ENCODE measurements around the gene MGA.

DNA sequence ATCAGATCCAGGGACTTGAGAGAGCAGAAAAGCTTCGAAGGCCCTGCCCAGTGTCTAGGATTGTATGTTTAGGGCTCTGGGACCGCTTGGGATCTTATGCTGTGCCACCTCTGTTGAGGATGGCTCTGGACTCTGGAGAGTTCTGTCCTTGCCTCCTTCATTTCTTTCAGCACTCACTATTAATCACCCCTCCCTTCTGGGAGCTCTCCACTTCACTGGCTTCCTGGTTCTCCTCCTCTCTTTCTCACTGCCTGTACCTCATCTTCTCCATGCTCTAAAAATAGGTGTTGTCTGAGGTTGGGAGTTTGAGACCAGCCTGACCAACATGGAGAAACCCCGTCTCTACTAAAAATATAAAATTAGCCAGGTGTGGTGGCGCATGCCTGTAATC, 131.3 kb downstream of the MGA start:
- TF ChIP-seq, protein P1, sequence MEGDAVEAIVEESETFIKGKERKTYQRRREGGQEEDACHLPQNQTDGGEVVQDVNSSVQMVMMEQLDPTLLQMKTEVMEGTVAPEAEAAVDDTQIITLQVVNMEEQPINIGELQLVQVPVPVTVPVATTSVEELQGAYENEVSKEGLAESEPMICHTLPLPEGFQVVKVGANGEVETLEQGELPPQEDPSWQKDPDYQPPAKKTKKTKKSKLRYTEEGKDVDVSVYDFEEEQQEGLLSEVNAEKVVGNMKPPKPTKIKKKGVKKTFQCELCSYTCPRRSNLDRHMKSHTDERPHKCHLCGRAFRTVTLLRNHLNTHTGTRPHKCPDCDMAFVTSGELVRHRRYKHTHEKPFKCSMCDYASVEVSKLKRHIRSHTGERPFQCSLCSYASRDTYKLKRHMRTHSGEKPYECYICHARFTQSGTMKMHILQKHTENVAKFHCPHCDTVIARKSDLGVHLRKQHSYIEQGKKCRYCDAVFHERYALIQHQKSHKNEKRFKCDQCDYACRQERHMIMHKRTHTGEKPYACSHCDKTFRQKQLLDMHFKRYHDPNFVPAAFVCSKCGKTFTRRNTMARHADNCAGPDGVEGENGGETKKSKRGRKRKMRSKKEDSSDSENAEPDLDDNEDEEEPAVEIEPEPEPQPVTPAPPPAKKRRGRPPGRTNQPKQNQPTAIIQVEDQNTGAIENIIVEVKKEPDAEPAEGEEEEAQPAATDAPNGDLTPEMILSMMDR (IDR thresholded peaks at IDR 0.05; ENCODE audit: insufficient read depth, low read length): no peak
- TF ChIP-seq POLR2AphosphoS5 (IDR thresholded peaks at IDR 0.05; ENCODE audit: low read depth): no peak

All from HL-60 (cell line).